H9 (cell line): ENCODE measurements around the gene SPARCL1. TPM values are rescaled to one million over a fixed set of nuclear protein-coding genes. Genes with fewer than 3 reads are reported as not detected.

Experiments used
- DNase-seq: peaks from one replicate; pipeline ENCODE4 v3.0.0-alpha.2; 2017
- H2AFZ ChIP-seq: one replicate; pipeline ENCODE4 v1.6.1; 2013; ENCODE audit warnings: mild to moderate bottlenecking, low read length, control low read depth, moderate library complexity
- H2AK5ac ChIP-seq: 2 replicates; pipeline ENCODE4 v1.6.1; 2013; ENCODE audit warnings: low read length, control low read depth, mixed read lengths; ENCODE audit not compliant: insufficient read length
- H2BK120ac ChIP-seq: one replicate; pipeline ENCODE4 v1.6.1; 2013; ENCODE audit warnings: low read depth, mild to moderate bottlenecking, low read length, control low read depth, inconsistent platforms; ENCODE audit not compliant: poor library complexity, severe bottlenecking
- H2BK12ac ChIP-seq: 2 replicates; pipeline ENCODE4 v1.6.1; 2013; ENCODE audit warnings: low read length, control low read depth, mixed read lengths, low read depth; ENCODE audit not compliant: insufficient read length
- H2BK15ac ChIP-seq: 2 replicates; pipeline ENCODE4 v1.6.1; 2013; ENCODE audit warnings: low read depth, low read length, control low read depth
- H2BK20ac ChIP-seq: one replicate; pipeline ENCODE4 v1.6.1; 2013; ENCODE audit warnings: low read depth, mild to moderate bottlenecking, low read length, control low read depth, inconsistent platforms; ENCODE audit not compliant: poor library complexity, severe bottlenecking
- H2BK5ac ChIP-seq: 2 replicates; pipeline ENCODE4 v1.6.1; 2013; ENCODE audit warnings: low read length, control low read depth, mixed read lengths; ENCODE audit not compliant: insufficient read length
- H3K14ac ChIP-seq: 2 replicates; pipeline ENCODE4 v1.6.1; 2013; ENCODE audit warnings: low read length, control low read depth; ENCODE audit not compliant: insufficient read depth
- H3K18ac ChIP-seq: 2 replicates; pipeline ENCODE4 v1.6.1; 2013; ENCODE audit warnings: low read depth, mild to moderate bottlenecking, mixed read lengths, low read length, control low read depth; ENCODE audit not compliant: insufficient read length
- H3K23ac ChIP-seq: 2 replicates; pipeline ENCODE4 v1.6.1; 2013; ENCODE audit warnings: low read length, control low read depth, mixed read lengths, low read depth; ENCODE audit not compliant: insufficient read length
- H3K23me2 ChIP-seq: 2 replicates; pipeline ENCODE4 v1.6.1; 2013; ENCODE audit warnings: low read depth, mild to moderate bottlenecking, mixed read lengths, low read length, control low read depth; ENCODE audit not compliant: insufficient read length, poor library complexity, severe bottlenecking
- H3K27ac ChIP-seq: 2 replicates; pipeline ENCODE4 v1.5.1; 2013; ENCODE audit warnings: low read length, control low read depth, mixed read lengths, low read depth; ENCODE audit not compliant: insufficient read length
- H3K27me3 ChIP-seq: 2 replicates; pipeline ENCODE4 v1.6.1; 2013; ENCODE audit warnings: low read length, control low read depth, inconsistent platforms; ENCODE audit not compliant: insufficient read depth
- H3K4ac ChIP-seq: 2 replicates; pipeline ENCODE4 v1.6.1; 2013; ENCODE audit warnings: low read depth, mild to moderate bottlenecking, control low read depth, inconsistent platforms, low read length, moderate library complexity
- H3K4me1 ChIP-seq: 2 replicates; pipeline ENCODE4 v1.6.1; 2013; ENCODE audit warnings: low read length, control low read depth, inconsistent platforms; ENCODE audit not compliant: insufficient read depth
- H3K4me2 ChIP-seq: 2 replicates; pipeline ENCODE4 v1.6.1; 2013; ENCODE audit warnings: low read length, control low read depth, mixed read lengths; ENCODE audit not compliant: insufficient read length, insufficient read depth
- H3K56ac ChIP-seq: 2 replicates; pipeline ENCODE4 v1.6.1; 2013; ENCODE audit warnings: low read depth, mild to moderate bottlenecking, mixed read lengths, low read length, control low read depth; ENCODE audit not compliant: insufficient read length
- H3K79me1 ChIP-seq: 2 replicates; pipeline ENCODE4 v1.6.1; 2013; ENCODE audit warnings: low read depth, mild to moderate bottlenecking, moderate library complexity, low read length, control low read depth, inconsistent platforms; ENCODE audit not compliant: insufficient read depth, poor library complexity, severe bottlenecking
- H3K79me2 ChIP-seq: 2 replicates; pipeline ENCODE4 v1.6.1; 2013; ENCODE audit warnings: low read length, control low read depth, inconsistent platforms; ENCODE audit not compliant: insufficient read depth
- H3K9ac ChIP-seq: 2 replicates; pipeline ENCODE4 v1.6.1; 2013; ENCODE audit warnings: low read length, control low read depth, mixed read lengths; ENCODE audit not compliant: insufficient read length; ENCODE audit errors: extremely low read depth
- H3K9me3 ChIP-seq: one replicate; pipeline ENCODE4 v1.6.1; 2013; ENCODE audit warnings: low read depth, low read length, inconsistent platforms; ENCODE audit not compliant: control insufficient read depth
- H3T11ph ChIP-seq: one replicate; pipeline ENCODE4 v1.6.1; 2013; ENCODE audit warnings: mild to moderate bottlenecking, low read length, control low read depth, inconsistent platforms
- H4K20me1 ChIP-seq: one replicate; pipeline ENCODE4 v1.6.1; 2013; ENCODE audit not compliant: control insufficient read depth, insufficient read length, insufficient read depth
- H4K5ac ChIP-seq: 2 replicates; pipeline ENCODE4 v1.6.1; 2013; ENCODE audit warnings: low read depth, mild to moderate bottlenecking, mixed read lengths, low read length, control low read depth; ENCODE audit not compliant: insufficient read length
- H4K8ac ChIP-seq: replicated peaks from 2 replicates; pipeline ENCODE4 v1.6.1; 2013; ENCODE audit warnings: low read length, control low read depth, mixed read lengths, low read depth; ENCODE audit not compliant: insufficient read length
- H4K91ac ChIP-seq: 2 replicates; pipeline ENCODE4 v1.6.1; 2013; ENCODE audit warnings: low read depth, mild to moderate bottlenecking, moderate library complexity, mixed read lengths, low read length, control low read depth; ENCODE audit not compliant: insufficient read length
- H3K27ac Mint-ChIP-seq, 3 experiments: 2 replicates in 2 of 3; 3 replicates in 1 of 3; pipeline ENCODE4 v1.8.0; 2020 to 2021; ENCODE audit warnings: mixed read lengths in 3 of 3, mild to moderate bottlenecking in 1 of 3, moderate library complexity in 1 of 3
- H3K27me3 Mint-ChIP-seq: 2 replicates; pipeline ENCODE4 v1.8.0; 2021; ENCODE audit warnings: low read depth, mild to moderate bottlenecking, moderate library complexity, mixed read lengths
- H3K36me3 Mint-ChIP-seq, 3 experiments: 2 replicates in 2 of 3; 3 replicates in 1 of 3; pipeline ENCODE4 v1.8.0; 2020 to 2021; ENCODE audit warnings: low read depth in 3 of 3, mixed read lengths in 3 of 3; ENCODE audit not compliant: insufficient read depth in 1 of 3
- H3K4me1 Mint-ChIP-seq, 2 experiments: 2 replicates each; pipeline ENCODE4 v1.8.0; 2020; ENCODE audit warnings: mixed read lengths in 2 of 2
- H3K4me3 Mint-ChIP-seq, 2 experiments: 2 replicates in 1 of 2; 3 replicates in 1 of 2; pipeline ENCODE4 v1.8.0; 2020 to 2021; ENCODE audit warnings: mild to moderate bottlenecking in 2 of 2, mixed read lengths in 2 of 2, moderate library complexity in 1 of 2
- H3K9me3 Mint-ChIP-seq, 2 experiments: 2 replicates in 1 of 2; 3 replicates in 1 of 2; pipeline ENCODE4 v1.8.0; 2020; ENCODE audit warnings: mild to moderate bottlenecking in 2 of 2, mixed read lengths in 2 of 2, moderate library complexity in 1 of 2
- CTCF ChIP-seq: fragments of 200-600 bp; sonication (generic); conservative IDR thresholded peaks from 3 replicates; pipeline ENCODE4 v1.8.0; 2021; ENCODE audit warnings: antibody characterized with exemption, mild to moderate bottlenecking
- WGBS: extraction: QIAGEN DNeasy Blood & Tissue Kit; methylation state at CpG from one replicate; pipeline ENCODE4 v1.1.7; 2013; ENCODE audit warnings: missing lambda C conversion rate, low lambda C conversion rate, mixed read lengths; ENCODE audit not compliant: insufficient read length; ENCODE audit errors: extremely low coverage; 5-methylcytosine and 5-hydroxymethylcytosine counted together
- total RNA-seq: library from RNA; stranded (reverse); gene quantifications from 2 replicates; pipeline ENCODE4 v1.2.1, GENCODE V29; 2021

The SPARCL1 gene
- total RNA-seq, 1 experiment from 2014 or later: 0.17 TPM

GRCh38 chr4:87525636-87526295 lies 3.4 kb downstream of the SPARCL1 start:
- Mint-ChIP-seq H3K4me1 (peaks cover 52 to 57% of the 10 kb centered on the region in 2 experiments), H3K36me3 (peaks cover 10 to 16% (median 11%) of the 10 kb centered on the region in 3 experiments), H3K27me3 (peaks cover 19% of the 10 kb centered on the region), H3K9me3 (peaks cover 16 to 18% of the 10 kb centered on the region in 2 experiments), H3K4me3 (no peak overlapping the region), H3K27ac (peak overlapping the region in 1 of 3 experiments; percentile 70; a peak in 4 of 7 replicates)
- Histone ChIP-seq H3K18ac (no peak overlapping the region), H2BK15ac (no peak overlapping the region), H3K23me2 (no peaks in the 10 kb centered on the region), H3K4me1 (peaks cover 2% of the 10 kb centered on the region; the same call in 1 of the 2 replicates), H3K4me2 (no peak overlapping the region), H4K20me1 (no peaks in the 10 kb centered on the region), H2BK5ac (no peak overlapping the region), H3K27me3 (no peaks in the 10 kb centered on the region), H3K23ac (no peak overlapping the region), H3K14ac (no peak overlapping the region), H3K79me1 (no peaks in the 10 kb centered on the region), H3K56ac (no peak overlapping the region), H3K9ac (no peak overlapping the region), H2AFZ (no peak overlapping the region), H3T11ph (no peak overlapping the region), H2AK5ac (no peak overlapping the region), H4K5ac (no peak overlapping the region), H4K8ac (no peak overlapping the region), H3K79me2 (no peaks in the 10 kb centered on the region), H3K27ac (no peak overlapping the region), H4K91ac (no peak overlapping the region), H2BK12ac (no peak overlapping the region), H2BK20ac (no peak overlapping the region), H3K4ac (no peak overlapping the region), H3K9me3 (no peaks in the 10 kb centered on the region), H2BK120ac (peak overlapping the region; percentile 61)
- no CpG with 5 or more reads among the region's 3 CpGs for WGBS
- DNase-seq: no peak
- TF ChIP-seq CTCF: no peak
